Esophagus squamous epithelium (tissue), 4 donors: ENCODE measurements around the gene FCN1.

Experiments used
- CTCF ChIP-seq, 6 experiments: fragments of 450-650 bp in 4 of 6; fragments of 200-600 bp in 2 of 6; sonication (generic) in 2 of 6; IDR thresholded peaks; one replicate each; pipeline ENCODE4 v1.5.1; 2016 to 2019; ENCODE audit warnings: antibody characterized with exemption in 6 of 6, mild to moderate bottlenecking in 4 of 6, moderate library complexity in 4 of 6
- POLR2A ChIP-seq, 4 donors: fragments of 450-650 bp; IDR thresholded peaks; one replicate each; pipeline ENCODE4 v1.6.1; 2017; ENCODE audit warnings: antibody characterized with exemption in 4 of 4, mild to moderate bottlenecking in 4 of 4, moderate library complexity in 3 of 4

- TF ChIP-seq CTCF (IDR thresholded peaks at IDR 0.05) (no peak), POLR2A (IDR thresholded peaks at IDR 0.05) (no peak)
These were observed 49.6 kb downstream of the FCN1 start for GRCh38 chr9:134867917-134868750.
